ENCODE data around the gene TMEM30A.

The TMEM30A gene

DNA sequence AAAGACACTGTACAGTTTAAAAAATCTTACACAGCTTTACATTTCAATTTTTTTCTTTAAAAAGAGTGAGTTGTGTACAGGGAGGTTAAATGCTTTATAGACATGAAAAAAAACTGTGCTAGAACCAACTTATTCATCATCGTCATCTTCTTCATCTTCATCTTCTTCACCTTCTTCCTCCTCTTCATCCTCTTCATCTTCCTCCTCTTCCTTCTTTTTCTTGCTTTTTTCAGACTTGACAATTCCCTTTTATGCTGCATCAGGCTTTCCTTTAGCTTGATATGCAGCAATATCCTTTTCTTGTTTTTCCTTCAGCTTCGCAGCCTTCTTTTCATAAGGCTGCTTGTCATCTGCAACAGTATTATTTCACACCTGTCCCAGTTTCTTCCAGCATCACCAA is 34.3 kb upstream of the TMEM30A start:
- DNase-seq (ENCODE audit: low read depth, low spot score), result no peak
- TF ChIP-seq, protein P1, sequence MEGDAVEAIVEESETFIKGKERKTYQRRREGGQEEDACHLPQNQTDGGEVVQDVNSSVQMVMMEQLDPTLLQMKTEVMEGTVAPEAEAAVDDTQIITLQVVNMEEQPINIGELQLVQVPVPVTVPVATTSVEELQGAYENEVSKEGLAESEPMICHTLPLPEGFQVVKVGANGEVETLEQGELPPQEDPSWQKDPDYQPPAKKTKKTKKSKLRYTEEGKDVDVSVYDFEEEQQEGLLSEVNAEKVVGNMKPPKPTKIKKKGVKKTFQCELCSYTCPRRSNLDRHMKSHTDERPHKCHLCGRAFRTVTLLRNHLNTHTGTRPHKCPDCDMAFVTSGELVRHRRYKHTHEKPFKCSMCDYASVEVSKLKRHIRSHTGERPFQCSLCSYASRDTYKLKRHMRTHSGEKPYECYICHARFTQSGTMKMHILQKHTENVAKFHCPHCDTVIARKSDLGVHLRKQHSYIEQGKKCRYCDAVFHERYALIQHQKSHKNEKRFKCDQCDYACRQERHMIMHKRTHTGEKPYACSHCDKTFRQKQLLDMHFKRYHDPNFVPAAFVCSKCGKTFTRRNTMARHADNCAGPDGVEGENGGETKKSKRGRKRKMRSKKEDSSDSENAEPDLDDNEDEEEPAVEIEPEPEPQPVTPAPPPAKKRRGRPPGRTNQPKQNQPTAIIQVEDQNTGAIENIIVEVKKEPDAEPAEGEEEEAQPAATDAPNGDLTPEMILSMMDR (IDR thresholded peaks at IDR 0.05; ENCODE audit: insufficient read depth, low read length, missing control alignments), result no peak
- H3K4me3 ChIP-seq (ENCODE audit: low read depth, low read length), result no peak overlapping the region
- CTCF ChIA-PET, result no interaction called here
- POLR2A ChIA-PET, result no interaction called here

DNA sequence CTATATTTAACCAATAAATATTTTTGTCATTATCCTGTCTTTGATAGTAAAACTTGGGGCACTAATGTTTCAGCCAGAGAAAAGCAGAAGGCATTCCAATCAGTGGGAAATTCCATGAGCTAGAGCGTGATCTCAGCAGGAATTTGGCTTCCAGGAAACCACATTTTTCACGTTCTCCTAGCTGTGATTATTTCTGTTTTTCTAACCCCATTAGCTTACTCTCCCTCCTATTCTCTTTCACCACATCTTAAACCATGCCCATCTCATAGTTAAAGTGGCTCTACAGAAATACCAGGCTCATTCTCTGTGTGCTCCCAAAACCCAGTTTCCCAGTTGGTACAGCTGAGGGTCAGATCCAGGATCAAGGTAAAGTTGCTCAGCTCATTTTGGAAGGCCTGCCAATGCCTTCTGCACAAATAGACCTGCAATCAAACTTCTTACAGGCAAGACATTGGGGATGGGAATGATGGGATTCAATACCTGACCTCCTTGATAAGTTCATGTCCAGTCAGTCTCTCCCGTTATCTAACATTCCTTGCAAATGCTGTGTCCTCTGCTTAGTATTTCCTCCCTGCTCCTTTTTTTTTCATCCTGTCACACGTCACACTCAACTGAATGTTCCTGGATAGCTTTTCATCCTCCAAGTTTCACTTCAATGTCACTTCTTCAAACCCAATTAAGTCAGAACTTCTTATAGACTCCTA is 33.1 kb upstream of the TMEM30A start:
- DNase-seq (ENCODE audit: low read depth, low spot score), result peak; percentile 56
- ChIA-PET POLR2A (interaction anchor here (0.9 to 1.1 kb wide), 3 partner anchors 10 to 74 kb away, joined by 3 read pairs; partner anchors contain the start of gene COX7A2), CTCF (interaction anchor here (0.7 to 3.0 kb wide), 4 partner anchors 20 to 187 kb away, joined by 3 to 10 read pairs (median 6); no protein-coding TSS in a partner anchor)
- no peak overlapping the region for H3K4me3 ChIP-seq (ENCODE audit: low read depth, low read length)
- TF ChIP-seq, protein P1 (IDR thresholded peaks at IDR 0.05; ENCODE audit: insufficient read depth, low read length, missing control alignments), result no peak

DNA sequence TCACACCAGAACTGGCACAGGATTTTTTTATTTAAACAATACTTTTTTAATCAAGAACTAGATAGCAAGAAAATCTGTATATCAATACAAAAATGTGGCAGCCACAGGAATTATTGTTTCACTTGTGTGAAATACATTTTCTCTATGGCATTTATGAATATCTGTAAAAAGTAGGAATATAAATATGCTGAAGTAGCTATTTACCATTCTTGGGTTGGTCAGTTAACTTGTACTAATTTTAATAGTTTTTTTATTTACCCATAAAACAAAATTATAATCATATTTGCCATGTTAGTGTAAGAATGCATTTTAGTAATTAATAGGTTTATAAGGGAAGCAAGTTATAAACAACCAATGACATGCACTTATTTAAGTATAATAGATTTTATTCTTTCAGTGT is 31.4 kb upstream of the TMEM30A start:
- no peak overlapping the region for H3K4me3 ChIP-seq (ENCODE audit: low read depth, low read length)
- DNase-seq (ENCODE audit: low read depth, low spot score), result no peak
- TF ChIP-seq, protein P1 (IDR thresholded peaks at IDR 0.05; ENCODE audit: insufficient read depth, low read length, missing control alignments), result no peak
- ChIA-PET CTCF (interaction anchor here (1.7 to 3.0 kb wide), 3 partner anchors 18 to 211 kb away, joined by 5 to 17 read pairs (median 8); no protein-coding TSS in a partner anchor), POLR2A (no interaction called here)

DNA sequence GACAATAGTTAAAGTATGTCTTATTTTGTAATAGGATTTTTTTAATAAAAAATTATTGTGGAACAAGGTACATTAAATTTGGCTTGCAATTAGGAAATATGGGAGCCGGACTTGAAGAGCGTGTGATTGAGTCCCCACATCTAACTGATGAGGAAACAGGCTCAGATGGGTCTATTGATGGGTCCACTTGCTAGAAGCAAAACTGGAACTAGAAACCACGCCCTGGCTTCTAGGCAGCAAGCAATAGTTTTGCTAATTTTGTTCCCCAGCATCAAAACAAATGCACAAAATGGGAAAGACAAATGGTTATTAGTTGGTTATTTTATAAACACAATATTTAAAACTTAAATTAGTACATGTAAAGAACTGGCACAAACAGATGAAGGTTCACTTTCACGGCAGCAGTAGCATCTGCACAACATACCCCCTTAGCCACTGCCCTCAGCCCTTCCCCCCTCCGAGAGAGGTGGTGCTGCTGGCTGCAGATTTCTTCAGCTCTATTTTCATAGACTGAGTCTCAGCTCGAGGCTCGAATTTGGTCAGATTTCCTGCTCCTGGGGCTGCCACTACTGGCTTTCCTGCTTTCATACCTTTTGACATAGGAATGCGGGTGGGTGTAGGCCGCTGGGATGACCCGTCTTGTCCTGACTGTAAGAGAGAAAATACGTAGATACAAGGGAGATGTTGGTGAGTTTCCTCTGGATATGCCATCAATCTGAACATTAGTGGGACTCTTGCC is 23.8 kb upstream of the TMEM30A start:
- POLR2A ChIA-PET, result interaction anchor here (1.0 kb wide), 1 partner anchor 9 kb away, joined by 3 read pairs; no protein-coding TSS in a partner anchor
- no peak overlapping the region for H3K4me3 ChIP-seq (ENCODE audit: low read depth, low read length)
- DNase-seq (ENCODE audit: low read depth, low spot score), result no peak
- TF ChIP-seq, protein P1 (IDR thresholded peaks at IDR 0.05; ENCODE audit: insufficient read depth, low read length, missing control alignments), result no peak
- CTCF ChIA-PET, result interaction anchor here (1.0 to 15.0 kb wide), 3 partner anchors 12 to 221 kb away, joined by 3 to 152 read pairs (median 18); no protein-coding TSS in a partner anchor

DNA sequence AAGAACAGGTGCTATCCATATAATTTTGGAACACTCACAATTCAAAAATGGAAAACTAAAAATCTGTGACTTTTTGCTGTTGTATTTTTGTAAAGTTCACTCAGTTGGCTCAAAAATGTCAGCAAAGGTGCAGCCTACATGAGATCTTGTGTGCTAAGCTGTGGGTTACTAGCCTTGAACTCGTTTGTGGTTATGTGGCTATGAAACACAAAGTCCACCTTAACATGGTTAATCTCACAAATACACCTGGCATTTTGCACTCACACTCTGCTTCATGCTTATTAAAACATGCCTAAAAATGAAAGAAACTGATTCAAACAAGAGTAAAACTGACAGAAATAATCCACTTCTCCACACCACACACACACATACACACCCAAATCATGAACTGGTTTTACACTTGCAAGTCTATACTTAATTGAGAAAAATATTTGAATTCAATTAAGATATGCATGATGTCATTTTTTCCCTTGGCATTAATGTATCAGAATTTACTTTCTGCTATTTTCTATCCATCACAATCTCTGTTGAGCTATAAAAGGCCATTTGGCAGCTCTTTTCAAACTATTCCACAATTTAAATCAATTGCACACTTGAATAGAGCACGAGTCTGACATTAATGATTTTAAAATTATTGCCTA is 22.9 kb upstream of the TMEM30A start:
- TF ChIP-seq, protein P1 (IDR thresholded peaks at IDR 0.05; ENCODE audit: insufficient read depth, low read length, missing control alignments), result no peak
- ChIA-PET POLR2A (interaction anchor here (1.0 kb wide), 1 partner anchor 10 kb away, joined by 3 read pairs; no protein-coding TSS in a partner anchor), CTCF (interaction anchor here (1.0 to 15.0 kb wide), 3 partner anchors 11 to 222 kb away, joined by 3 to 152 read pairs (median 18); no protein-coding TSS in a partner anchor)
- no peak overlapping the region for H3K4me3 ChIP-seq (ENCODE audit: low read depth, low read length)
- no peak for DNase-seq (ENCODE audit: low read depth, low spot score)

Data from AG04449 (cell line).